DOHH2 (cell line): ENCODE measurements around the gene SPSB1.

Experiments used
- H3F3A ChIP-seq: fragments of 200-600 bp; sonication (generic), shearing (Covaris generic); 2 replicates; pipeline ENCODE4 v1.6.0; 2016; ENCODE audit warnings: antibody characterized with exemption, mild to moderate bottlenecking; ENCODE audit not compliant: control insufficient read depth, insufficient read depth
- H3K27ac ChIP-seq: fragments of 200-600 bp; sonication (generic); 2 replicates; pipeline ENCODE4 v1.5.1; 2014; ENCODE audit warnings: low read depth, mild to moderate bottlenecking, low read length, moderate library complexity
- H3K27me3 ChIP-seq: fragments of 200-600 bp; sonication (generic); 2 replicates; pipeline ENCODE4 v1.6.1; 2014; ENCODE audit warnings: mild to moderate bottlenecking, low read length, mixed read lengths; ENCODE audit not compliant: control insufficient read depth
- H3K36me3 ChIP-seq: fragments of 200-600 bp; sonication (generic); 2 replicates; pipeline ENCODE4 v1.6.1; 2014; ENCODE audit warnings: mild to moderate bottlenecking, low read length, moderate library complexity, mixed read lengths; ENCODE audit not compliant: control insufficient read depth
- H3K4me1 ChIP-seq: fragments of 200-600 bp; sonication (generic); 2 replicates; pipeline ENCODE4 v1.6.1; 2014; ENCODE audit warnings: mild to moderate bottlenecking, low read length, mixed read lengths; ENCODE audit not compliant: control insufficient read depth
- H3K4me2 ChIP-seq: fragments of 200-600 bp; sonication (generic); 2 replicates; pipeline ENCODE4 v1.6.0; 2014; ENCODE audit warnings: mild to moderate bottlenecking, low read length, moderate library complexity
- H3K4me3 ChIP-seq: fragments of 200-600 bp; sonication (generic); 2 replicates; pipeline ENCODE4 v1.5.1; 2014; ENCODE audit warnings: mild to moderate bottlenecking, low read length, mixed read lengths
- H3K79me2 ChIP-seq: fragments of 200-600 bp; sonication (generic); 2 replicates; pipeline ENCODE4 v1.6.1; 2014; ENCODE audit warnings: mild to moderate bottlenecking, low read length, mixed read lengths; ENCODE audit not compliant: control insufficient read depth
- H3K9me2 ChIP-seq: fragments of 200-600 bp; sonication (generic); replicated peaks from 2 replicates; pipeline ENCODE4 v1.6.1; 2014; ENCODE audit warnings: mild to moderate bottlenecking, low read length, mixed read lengths; ENCODE audit not compliant: control insufficient read depth
- H3K9me3 ChIP-seq: fragments of 200-600 bp; sonication (generic); 2 replicates; pipeline ENCODE4 v1.6.1; 2014; ENCODE audit warnings: antibody characterized with exemption, low read length, mixed read lengths; ENCODE audit not compliant: control insufficient read depth, insufficient read depth
- H4K20me1 ChIP-seq: fragments of 200-600 bp; sonication (generic); 2 replicates; pipeline ENCODE4 v1.6.0; 2014; ENCODE audit warnings: low read depth, mild to moderate bottlenecking, antibody characterized with exemption, low read length, moderate library complexity; ENCODE audit not compliant: control insufficient read depth, insufficient read depth
- CTCF ChIP-seq: fragments of 200-600 bp; sonication (generic); IDR thresholded peaks from one replicate; pipeline ENCODE4 v1.5.1; 2014; ENCODE audit warnings: antibody characterized with exemption, mild to moderate bottlenecking, low read depth, low read length; ENCODE audit not compliant: poor library complexity, severe bottlenecking
- EZH2phosphoT487 ChIP-seq: fragments of 200-600 bp; sonication (generic); IDR thresholded peaks from 2 replicates; pipeline ENCODE4 v1.6.1; 2017; ENCODE audit warnings: borderline replicate concordance, mild to moderate bottlenecking, antibody characterized with exemption, low read length, moderate library complexity, mixed read lengths

Gene SPSB1

GRCh38 chr1:9356021-9356420 lies 63.3 kb downstream of the SPSB1 start:
- Histone ChIP-seq H3K4me2 (no peak overlapping the region), H3K4me1 (no peaks in the 10 kb centered on the region), H3K4me3 (no peak overlapping the region), H3F3A (no peaks in the 10 kb centered on the region), H4K20me1 (no peaks in the 10 kb centered on the region), H3K27me3 (no peaks in the 10 kb centered on the region), H3K9me3 (no peaks in the 10 kb centered on the region), H3K79me2 (no peaks in the 10 kb centered on the region), H3K9me2 (no peaks in the 10 kb centered on the region), H3K36me3 (peaks cover 6% of the 10 kb centered on the region; the same call in 1 of the 2 replicates), H3K27ac (no peak overlapping the region)
- TF ChIP-seq CTCF (no peak), EZH2phosphoT487 (no peak)

GRCh38 chr1:9356829-9357466 lies 64.3 kb downstream of the SPSB1 start:
- H3K9me3 ChIP-seq: no peaks in the 10 kb centered on the region
- no peaks in the 10 kb centered on the region for H3F3A ChIP-seq
- no peaks in the 10 kb centered on the region for H3K27me3 ChIP-seq
- H3K36me3 ChIP-seq: peaks cover 6% of the 10 kb centered on the region; the same call in 1 of the 2 replicates
- no peak overlapping the region for H3K4me3 ChIP-seq
- no peaks in the 10 kb centered on the region for H3K79me2 ChIP-seq
- no peaks in the 10 kb centered on the region for H3K9me2 ChIP-seq
- peaks cover 8% of the 10 kb centered on the region for H3K4me1 ChIP-seq
- TF ChIP-seq CTCF: no peak
- TF ChIP-seq EZH2phosphoT487: no peak
- no peaks in the 10 kb centered on the region for H4K20me1 ChIP-seq
- H3K4me2 ChIP-seq: no peak overlapping the region
- H3K27ac ChIP-seq: no peak overlapping the region

GRCh38 chr1:9357958-9358357 lies 65.3 kb downstream of the SPSB1 start:
- no peaks in the 10 kb centered on the region for H4K20me1 ChIP-seq
- no peaks in the 10 kb centered on the region for H3K9me2 ChIP-seq
- H3K4me2 ChIP-seq: no peak overlapping the region
- H3K79me2 ChIP-seq: peaks cover 7% of the 10 kb centered on the region
- peaks cover 18% of the 10 kb centered on the region for H3K4me1 ChIP-seq
- peaks cover 6% of the 10 kb centered on the region; the same call in 1 of the 2 replicates for H3K36me3 ChIP-seq
- TF ChIP-seq CTCF (no peak), EZH2phosphoT487 (no peak)
- no peak overlapping the region for H3K4me3 ChIP-seq
- no peaks in the 10 kb centered on the region for H3K27me3 ChIP-seq
- no peak overlapping the region for H3K27ac ChIP-seq
- no peaks in the 10 kb centered on the region for H3F3A ChIP-seq
- no peaks in the 10 kb centered on the region for H3K9me3 ChIP-seq
